Breast epithelium (tissue), 3 donors: ENCODE measurements around the gene CEP120.

Experiments
- CTCF ChIP-seq, 3 donors: fragments of 450-650 bp; IDR thresholded peaks; one replicate each; pipeline ENCODE4 v1.5.1; 2016 to 2017; ENCODE audit warnings: antibody characterized with exemption in 3 of 3, mild to moderate bottlenecking in 3 of 3, moderate library complexity in 3 of 3
- POLR2A ChIP-seq: fragments of 450-650 bp; IDR thresholded peaks from one replicate; pipeline ENCODE4 v1.6.1; 2016; ENCODE audit warnings: antibody characterized with exemption, mild to moderate bottlenecking, moderate library complexity
- POLR2AphosphoS5 ChIP-seq, 3 donors: sonication (generic); formaldehyde crosslinking; IDR thresholded peaks; one replicate each; pipeline ENCODE4 v1.6.1; 2017; ENCODE audit warnings: antibody characterized with exemption in 3 of 3

GRCh38 chr5:123460296-123460729 lies 37.1 kb upstream of the CEP120 start:
- TF ChIP-seq CTCF (IDR thresholded peaks at IDR 0.05), result no peak
- no peak for TF ChIP-seq POLR2AphosphoS5 (IDR thresholded peaks at IDR 0.05)
- TF ChIP-seq POLR2A, result no peak
